ENCODE data around the gene WFS1.

The WFS1 gene

GRCh38 chr4:6233929-6234328 lies 35.7 kb upstream of the WFS1 start:
- DNase-seq (ENCODE audit: low read depth in 2 of 3, low spot score in 1 of 3), result no peak

GRCh38 chr4:6235012-6235411 lies 34.6 kb upstream of the WFS1 start:
- no peak for DNase-seq (ENCODE audit: low read depth in 2 of 3, low spot score in 1 of 3)

GRCh38 chr4:6235901-6236640 lies 33.6 kb upstream of the WFS1 start:
- DNase-seq (ENCODE audit: low read depth in 2 of 3, low spot score in 1 of 3), result no peak

GRCh38 chr4:6236816-6237390 lies 32.7 kb upstream of the WFS1 start:
- DNase-seq (ENCODE audit: low read depth in 2 of 3, low spot score in 1 of 3), result no peak

- no peak for DNase-seq (ENCODE audit: low read depth in 2 of 3, low spot score in 1 of 3)
Observed at GRCh38 chr4:6239486-6239885, 30.2 kb upstream of the WFS1 start.

- no peak for DNase-seq (ENCODE audit: low read depth in 2 of 3, low spot score in 1 of 3)
Observed at GRCh38 chr4:6239968-6240367, 29.7 kb upstream of the WFS1 start.

GRCh38 chr4:6241062-6241845 lies 28.4 kb upstream of the WFS1 start:
- no peak for DNase-seq (ENCODE audit: low read depth in 2 of 3, low spot score in 1 of 3)

- no peak for DNase-seq (ENCODE audit: low read depth in 2 of 3, low spot score in 1 of 3)
Observed at GRCh38 chr4:6242271-6243029, 27.2 kb upstream of the WFS1 start.

- no peak for DNase-seq (ENCODE audit: low read depth in 2 of 3, low spot score in 1 of 3)
Observed at GRCh38 chr4:6245246-6246169, 24.1 kb upstream of the WFS1 start.

- DNase-seq (ENCODE audit: low read depth in 2 of 3, low spot score in 1 of 3), result no peak
Observed at GRCh38 chr4:6246170-6246634, 23.4 kb upstream of the WFS1 start.

- no peak for DNase-seq (ENCODE audit: low read depth in 2 of 3, low spot score in 1 of 3)
Observed at GRCh38 chr4:6248394-6248793, 21.3 kb upstream of the WFS1 start.

- DNase-seq (ENCODE audit: low read depth in 2 of 3, low spot score in 1 of 3), result peak in 1 of 3 donors; percentile 67
Observed at GRCh38 chr4:6250235-6250983, 19.2 kb upstream of the WFS1 start.

GRCh38 chr4:6250984-6251295 lies 18.7 kb upstream of the WFS1 start:
- DNase-seq (ENCODE audit: low read depth in 2 of 3, low spot score in 1 of 3), result no peak

- no peak for DNase-seq (ENCODE audit: low read depth in 2 of 3, low spot score in 1 of 3)
Observed at GRCh38 chr4:6251365-6251764, 18.3 kb upstream of the WFS1 start.

GRCh38 chr4:6252051-6252450 lies 17.6 kb upstream of the WFS1 start:
- DNase-seq (ENCODE audit: low read depth in 2 of 3, low spot score in 1 of 3), result no peak

- DNase-seq (ENCODE audit: low read depth in 2 of 3, low spot score in 1 of 3), result no peak
Observed at GRCh38 chr4:6253111-6253510, 16.5 kb upstream of the WFS1 start.

GRCh38 chr4:6253961-6254360 lies 15.7 kb upstream of the WFS1 start:
- no peak for DNase-seq (ENCODE audit: low read depth in 2 of 3, low spot score in 1 of 3)

GRCh38 chr4:6256141-6256540 lies 13.5 kb upstream of the WFS1 start:
- no peak for DNase-seq (ENCODE audit: low read depth in 2 of 3, low spot score in 1 of 3)

GRCh38 chr4:6257247-6258025 lies 12.2 kb upstream of the WFS1 start:
- no peak for DNase-seq (ENCODE audit: low read depth in 2 of 3, low spot score in 1 of 3)

Data from stimulated activated CD4-positive, alpha-beta T cell treated with anti-CD3 and anti-CD28 coated beads, Interleukin-12 subunit alpha, Interleukin-12 subunit beta, amount 100 ng/mL, for 48 hours (primary cell).